NCI-H2227 (cell line): ENCODE results near the gene NLRX1.
A peak's percentile ranks its signal among the peaks of the same experiment; 100 is the strongest.
"Not testable (repeated sequence)": the region's sequence is repeated elsewhere in the genome, so short reads cannot be mapped to it uniquely, and the experiment has no call there.

Experiments used
- DNase-seq: peaks from one replicate; lab custom pipeline; 2025; ENCODE audit not compliant: unreplicated experiment; lab: John Stamatoyannopoulos, UW

Gene NLRX1

GRCh38 chr11:119206511-119207414 lies 38.2 kb downstream of the NLRX1 start:
- peak; percentile 37 for DNase-seq

DNA sequence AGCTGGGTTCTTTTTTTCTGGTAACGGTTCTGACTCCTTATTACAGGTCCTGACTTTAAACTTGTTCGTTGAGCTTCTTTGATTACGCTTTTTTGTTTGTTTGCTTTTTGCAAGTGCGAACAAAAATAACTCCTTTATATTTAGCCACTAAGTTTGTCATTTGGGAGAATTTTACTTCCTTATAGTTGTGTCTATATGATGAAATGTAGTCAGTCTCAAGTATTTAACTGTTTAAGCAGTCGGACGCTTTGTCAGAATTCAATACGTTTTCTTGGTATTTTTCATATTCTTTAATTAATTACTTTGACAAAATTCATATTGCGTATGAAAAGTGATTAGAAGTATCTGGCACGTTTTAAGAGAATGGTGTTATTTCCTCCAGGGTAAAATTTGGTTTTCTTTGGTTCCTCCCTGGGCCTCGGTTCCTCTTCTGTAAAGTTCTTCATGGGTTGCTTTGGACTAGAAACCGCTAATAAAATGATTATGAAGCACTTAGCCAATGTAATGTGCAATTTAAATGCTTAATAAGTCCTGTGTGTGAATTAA lies 39.0 kb downstream of the NLRX1 start:
- DNase-seq, result no peak

- DNase-seq, result no peak
Observed at GRCh38 chr11:119209186-119209585, 40.7 kb downstream of the NLRX1 start.

DNA sequence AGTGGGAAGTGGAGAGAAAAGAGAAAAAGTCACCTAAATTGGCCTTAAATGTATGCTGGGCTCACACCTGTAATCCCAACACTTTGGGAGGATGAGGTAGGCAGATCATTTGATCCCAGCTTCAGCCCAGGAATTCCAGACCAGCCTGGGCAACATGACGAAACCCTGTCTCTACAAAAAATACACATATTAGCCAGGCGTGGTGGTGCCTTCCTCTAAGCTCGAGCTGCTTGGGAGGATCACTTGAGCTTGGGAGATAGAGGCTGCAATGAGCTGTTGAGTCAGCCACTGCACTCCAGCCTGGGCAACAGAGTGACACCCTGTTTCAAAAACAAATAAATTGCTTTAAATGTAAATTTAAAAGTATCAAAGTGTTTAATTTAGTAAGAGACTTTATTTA lies 41.5 kb downstream of the NLRX1 start:
- DNase-seq, result no peak

GRCh38 chr11:119218141-119218878 lies 49.8 kb downstream of the NLRX1 start:
- DNase-seq, result no peak

DNA sequence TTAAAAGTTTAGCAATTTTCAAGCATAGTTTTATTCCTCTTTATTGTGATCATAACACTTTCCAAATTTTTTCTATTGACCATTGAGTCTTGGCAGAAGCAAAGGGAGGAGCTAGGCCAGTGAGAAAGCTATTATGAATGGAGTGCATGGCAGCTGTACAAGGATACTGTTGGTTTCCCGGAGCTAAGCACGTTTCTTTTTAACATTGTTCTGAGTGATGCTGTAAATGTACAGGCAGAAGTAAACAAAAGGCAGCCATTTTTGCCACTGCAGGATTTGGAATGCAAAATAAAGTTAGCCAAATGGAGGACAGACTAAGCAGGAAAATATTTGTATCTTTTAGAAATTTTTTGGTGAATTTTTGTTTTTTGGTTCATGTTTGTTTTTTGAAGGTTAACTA lies 53.8 kb downstream of the NLRX1 start:
- peak; percentile 36 for DNase-seq

DNA sequence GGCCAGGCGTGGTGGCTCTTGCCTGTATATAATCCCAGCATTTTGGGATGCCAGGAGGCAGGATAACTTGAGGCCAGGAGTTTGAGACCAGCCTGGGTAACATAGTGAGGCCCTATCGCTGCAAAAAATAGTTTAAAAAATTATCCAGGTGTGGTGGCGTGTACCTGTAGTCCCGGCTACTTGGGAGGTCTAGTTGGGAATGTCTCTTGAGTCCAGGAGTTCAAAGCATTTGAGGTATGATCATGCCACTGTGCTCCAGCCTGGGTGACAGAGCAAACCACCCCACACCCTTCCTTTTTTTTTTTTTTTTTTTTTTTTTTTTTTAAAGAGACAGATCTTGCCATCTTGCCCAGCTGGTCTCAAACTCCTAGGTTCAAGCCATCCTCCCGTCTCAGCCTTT lies 54.4 kb downstream of the NLRX1 start:
- no peak for DNase-seq

- DNase-seq, result no peak
Observed at GRCh38 chr11:119223856-119224255, 55.3 kb downstream of the NLRX1 start.

GRCh38 chr11:119228535-119229287 lies 60.2 kb downstream of the NLRX1 start:
- not testable (repeated sequence) for DNase-seq

GRCh38 chr11:119229288-119229672 lies 60.8 kb downstream of the NLRX1 start:
- DNase-seq, result no peak

DNA sequence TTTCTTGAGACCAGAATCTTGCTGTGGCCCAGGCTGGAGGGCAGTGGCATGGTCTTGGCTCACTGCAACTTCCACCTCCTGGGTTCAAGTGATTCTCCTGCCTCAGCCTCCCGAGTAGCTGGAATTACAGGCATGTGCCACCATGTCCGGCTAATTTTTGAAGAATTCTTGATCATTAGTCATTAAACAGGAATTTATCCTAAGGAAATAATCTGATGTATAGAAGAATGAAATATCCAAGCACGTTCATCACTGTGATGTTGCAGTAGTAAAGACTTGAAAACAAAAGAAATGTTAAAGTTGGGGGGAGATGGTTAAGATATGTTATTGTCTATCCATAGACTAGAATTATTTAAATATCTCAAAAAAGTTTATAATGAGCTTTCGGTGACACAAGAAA lies 61.2 kb downstream of the NLRX1 start:
- no peak for DNase-seq
